ENCODE data around the gene FAT2.

Gene FAT2

DNA sequence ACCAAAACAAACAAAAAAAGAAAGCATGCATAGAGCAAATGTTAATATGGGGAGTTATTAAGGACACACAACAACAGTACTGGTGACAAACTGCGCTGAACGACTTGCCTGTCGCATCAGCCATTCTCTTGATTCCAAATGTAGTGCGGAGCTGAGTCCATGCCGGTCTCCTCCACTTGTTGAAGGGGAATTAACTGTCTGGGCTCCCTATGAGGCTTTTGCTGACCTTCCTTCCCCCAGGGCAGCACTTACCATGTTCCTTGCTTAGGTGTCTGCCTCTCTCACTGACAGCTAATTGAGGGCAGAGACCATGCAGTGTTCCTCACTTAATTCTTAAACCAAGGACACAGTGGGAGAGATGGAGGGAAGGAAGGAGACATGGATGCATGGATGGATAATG lies 40.8 kb upstream of the FAT2 start:
- no peak for DNase-seq (ENCODE audit: extremely low spot score)
- ChIA-PET POLR2A (no interaction called here), CTCF (interaction anchor here (1.0 to 1.3 kb wide), 3 partner anchors 16 to 50 kb away, joined by 3 read pairs; no protein-coding TSS in a partner anchor)
- TF ChIP-seq, protein P1, sequence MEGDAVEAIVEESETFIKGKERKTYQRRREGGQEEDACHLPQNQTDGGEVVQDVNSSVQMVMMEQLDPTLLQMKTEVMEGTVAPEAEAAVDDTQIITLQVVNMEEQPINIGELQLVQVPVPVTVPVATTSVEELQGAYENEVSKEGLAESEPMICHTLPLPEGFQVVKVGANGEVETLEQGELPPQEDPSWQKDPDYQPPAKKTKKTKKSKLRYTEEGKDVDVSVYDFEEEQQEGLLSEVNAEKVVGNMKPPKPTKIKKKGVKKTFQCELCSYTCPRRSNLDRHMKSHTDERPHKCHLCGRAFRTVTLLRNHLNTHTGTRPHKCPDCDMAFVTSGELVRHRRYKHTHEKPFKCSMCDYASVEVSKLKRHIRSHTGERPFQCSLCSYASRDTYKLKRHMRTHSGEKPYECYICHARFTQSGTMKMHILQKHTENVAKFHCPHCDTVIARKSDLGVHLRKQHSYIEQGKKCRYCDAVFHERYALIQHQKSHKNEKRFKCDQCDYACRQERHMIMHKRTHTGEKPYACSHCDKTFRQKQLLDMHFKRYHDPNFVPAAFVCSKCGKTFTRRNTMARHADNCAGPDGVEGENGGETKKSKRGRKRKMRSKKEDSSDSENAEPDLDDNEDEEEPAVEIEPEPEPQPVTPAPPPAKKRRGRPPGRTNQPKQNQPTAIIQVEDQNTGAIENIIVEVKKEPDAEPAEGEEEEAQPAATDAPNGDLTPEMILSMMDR (IDR thresholded peaks at IDR 0.05; ENCODE audit: control extremely low read depth, extremely low read depth, low read depth, missing control alignments), result no peak

DNA sequence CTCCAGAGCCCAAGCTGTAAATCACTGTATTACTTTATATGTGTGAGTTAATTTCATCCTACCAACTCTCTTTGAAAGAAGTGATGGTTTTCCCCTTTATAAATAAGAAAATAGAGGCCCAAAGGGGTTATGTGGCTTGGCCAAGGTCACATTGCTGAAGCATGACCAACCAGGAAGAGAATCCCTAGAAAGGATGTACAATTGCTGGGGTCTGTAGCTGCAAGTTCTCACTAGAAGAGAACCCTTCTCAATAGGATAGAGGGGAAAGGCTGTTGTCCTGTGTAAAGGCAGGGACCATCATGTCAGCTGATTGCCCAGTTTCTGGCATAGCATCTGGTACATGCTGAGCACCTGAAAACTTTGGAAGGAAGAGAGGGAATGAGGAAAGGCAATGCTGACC lies 39.0 kb upstream of the FAT2 start:
- DNase-seq (ENCODE audit: extremely low spot score), result no peak
- ChIA-PET CTCF (interaction anchor here (1.1 to 1.3 kb wide), 2 partner anchors 14 to 22 kb away, joined by 4 to 7 read pairs; no protein-coding TSS in a partner anchor), POLR2A (no interaction called here)
- TF ChIP-seq, protein P1 (IDR thresholded peaks at IDR 0.05; ENCODE audit: control extremely low read depth, extremely low read depth, low read depth, missing control alignments), result no peak

DNA sequence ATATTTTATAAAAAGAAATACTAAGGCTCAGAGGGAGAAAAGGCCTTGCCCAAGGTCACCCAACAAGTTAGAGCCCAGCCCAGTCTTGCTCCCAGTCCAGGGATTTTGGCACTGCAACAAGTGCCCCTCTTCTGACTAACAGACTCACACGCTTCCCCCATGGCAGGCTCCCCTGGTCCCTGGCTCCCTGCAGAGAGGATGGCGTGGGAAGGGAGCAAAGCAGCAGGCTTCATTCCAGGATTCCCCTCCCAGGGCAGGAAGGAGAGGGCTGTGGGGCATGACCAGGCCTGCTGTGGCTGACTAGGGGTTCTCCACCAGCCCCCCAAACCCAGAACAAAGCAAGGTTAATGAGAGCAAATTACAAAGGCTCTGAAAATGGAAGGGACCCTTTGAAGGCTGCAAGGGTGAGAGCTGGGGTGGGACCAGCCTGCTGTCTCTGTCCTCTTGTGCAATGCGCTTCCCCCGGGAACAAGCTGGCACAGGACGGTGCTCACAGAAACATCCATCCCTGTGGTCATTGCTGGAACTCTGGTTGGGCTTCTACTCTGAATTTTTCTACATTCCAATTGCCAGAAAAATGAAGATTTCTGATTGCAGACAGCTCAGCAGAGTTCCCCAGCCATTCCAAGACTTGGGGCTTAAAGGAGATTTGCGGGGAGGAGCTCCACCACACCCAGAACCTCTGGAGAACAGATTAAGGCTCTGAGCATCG lies 37.1 kb upstream of the FAT2 start:
- ChIA-PET CTCF (interaction anchor here (1.0 to 2.2 kb wide), 4 partner anchors 9 to 24 kb away, joined by 3 to 9 read pairs (median 4); no protein-coding TSS in a partner anchor), POLR2A (no interaction called here)
- no peak for DNase-seq (ENCODE audit: extremely low spot score)
- TF ChIP-seq, protein P1 (IDR thresholded peaks at IDR 0.05; ENCODE audit: control extremely low read depth, extremely low read depth, low read depth, missing control alignments), result no peak

DNA sequence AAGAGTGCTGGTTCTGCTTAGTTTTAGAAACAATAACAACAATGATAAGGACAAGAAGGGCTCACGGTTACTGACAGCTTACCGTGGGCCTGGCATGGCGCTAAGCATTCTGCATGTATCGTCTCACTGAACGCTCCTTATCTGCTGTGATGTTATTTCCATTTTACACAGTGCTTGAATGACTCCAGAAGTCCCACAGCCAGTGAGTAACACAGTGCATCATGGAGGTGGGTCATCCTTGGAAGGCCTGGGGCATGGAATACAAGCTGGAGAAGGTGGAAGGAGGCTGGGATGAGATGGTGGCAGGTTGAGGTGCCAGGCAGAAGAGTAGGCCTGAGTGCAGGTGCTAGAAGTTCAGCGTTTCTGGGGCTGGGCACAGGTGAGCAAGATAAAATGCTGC lies 36.5 kb upstream of the FAT2 start:
- DNase-seq (ENCODE audit: extremely low spot score), result no peak
- ChIA-PET POLR2A (no interaction called here), CTCF (interaction anchor here (1.0 to 2.2 kb wide), 4 partner anchors 9 to 25 kb away, joined by 3 to 9 read pairs (median 4); no protein-coding TSS in a partner anchor)
- TF ChIP-seq, protein P1 (IDR thresholded peaks at IDR 0.05; ENCODE audit: control extremely low read depth, extremely low read depth, low read depth, missing control alignments), result no peak

DNA sequence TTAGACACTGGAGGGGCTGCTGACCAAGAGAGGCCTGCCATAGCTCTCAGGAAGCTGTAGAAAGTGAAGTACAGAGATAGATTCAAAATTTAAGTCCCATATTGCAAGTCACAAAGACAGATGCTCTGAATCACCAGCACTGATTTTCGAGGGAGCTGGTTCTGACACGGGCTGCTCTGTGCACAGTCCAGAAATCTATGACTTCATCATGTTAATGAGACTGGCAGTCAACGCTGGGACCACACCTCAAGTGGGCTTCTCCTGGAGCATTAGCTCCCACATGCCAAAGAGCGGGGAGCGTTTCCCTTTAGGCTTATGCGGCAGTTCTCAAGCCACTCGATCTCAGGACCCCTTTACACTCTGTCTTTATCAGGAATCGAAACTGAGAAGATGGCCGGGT lies 34.2 kb upstream of the FAT2 start:
- ChIA-PET CTCF (interaction anchor here (0.7 to 1.3 kb wide), 5 partner anchors 20 to 102 kb away, joined by 3 to 7 read pairs (median 3); no protein-coding TSS in a partner anchor), POLR2A (no interaction called here)
- TF ChIP-seq, protein P1 (IDR thresholded peaks at IDR 0.05; ENCODE audit: control extremely low read depth, extremely low read depth, low read depth, missing control alignments), result no peak
- no peak for DNase-seq (ENCODE audit: extremely low spot score)

DNA sequence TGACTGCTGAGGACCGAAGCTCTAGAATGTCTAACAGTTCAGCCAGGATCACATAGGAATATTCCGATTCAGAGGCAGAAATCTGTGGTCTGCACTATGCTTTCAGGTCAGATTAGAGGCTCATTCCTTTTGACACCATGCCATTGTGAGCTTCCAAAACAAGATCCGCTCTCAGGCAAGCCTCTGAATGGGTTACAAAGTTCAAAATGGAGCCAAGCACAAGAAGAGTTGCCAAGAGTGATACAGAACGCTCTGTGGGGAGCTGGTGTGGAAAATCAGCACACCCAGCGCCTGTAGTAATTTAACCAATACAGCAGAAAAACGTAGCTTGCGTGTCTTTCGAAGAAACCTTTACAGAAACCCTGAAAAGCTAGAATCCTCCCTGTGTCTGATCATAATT lies 33.3 kb upstream of the FAT2 start:
- POLR2A ChIA-PET, result no interaction called here
- TF ChIP-seq, protein P1 (IDR thresholded peaks at IDR 0.05; ENCODE audit: control extremely low read depth, extremely low read depth, low read depth, missing control alignments), result no peak
- no peak for DNase-seq (ENCODE audit: extremely low spot score)
- CTCF ChIA-PET, result interaction anchor here (0.7 to 1.3 kb wide), 6 partner anchors 13 to 79 kb away, joined by 3 to 7 read pairs (median 3); no protein-coding TSS in a partner anchor

All from GM10248 (cell line).